D721Med (cell line): ENCODE results near the gene TIPRL.
"Not testable (repeated sequence)": the region's sequence is repeated elsewhere in the genome, so short reads cannot be mapped to it uniquely, and the experiment has no call there.

Experiments
- DNase-seq: peaks from one replicate; pipeline ENCODE4 v3.0.0; 2011; ENCODE audit warnings: low spot score; ENCODE audit not compliant: insufficient read length
- FAIRE-seq: peaks from 2 replicates; lab custom pipeline; 2011; peaks lifted over from hg19 to GRCh38; lab: Jason Lieb, UNC
- TF ChIP-seq, protein P1 (sequence below): IDR thresholded peaks from 2 replicates; pipeline ENCODE4 v1.5.1; 2012; ENCODE audit warnings: mild to moderate bottlenecking, control low read depth; ENCODE audit not compliant: insufficient read depth; ENCODE audit errors: missing control alignments

The TIPRL gene

DNA sequence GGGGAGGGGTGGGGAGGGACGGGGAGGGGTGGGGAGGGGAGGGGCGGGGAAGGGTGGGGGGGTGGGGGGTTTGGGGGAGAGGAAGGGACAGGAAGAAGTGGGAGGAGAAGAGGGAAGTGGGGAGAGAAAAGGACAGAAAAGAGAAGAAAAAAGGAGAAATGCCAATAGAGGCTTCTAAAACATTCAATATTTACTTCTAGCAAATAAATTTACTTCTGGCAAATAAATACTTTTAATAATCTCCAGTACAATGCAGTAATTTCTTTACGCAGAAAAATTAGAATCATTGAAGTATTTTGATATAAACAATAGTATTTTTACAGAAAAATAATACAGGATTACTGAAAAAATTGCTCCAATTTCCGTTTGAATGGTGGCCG is 32.6 kb upstream of the TIPRL start:
- FAIRE-seq, result no peak
- TF ChIP-seq, protein P1, sequence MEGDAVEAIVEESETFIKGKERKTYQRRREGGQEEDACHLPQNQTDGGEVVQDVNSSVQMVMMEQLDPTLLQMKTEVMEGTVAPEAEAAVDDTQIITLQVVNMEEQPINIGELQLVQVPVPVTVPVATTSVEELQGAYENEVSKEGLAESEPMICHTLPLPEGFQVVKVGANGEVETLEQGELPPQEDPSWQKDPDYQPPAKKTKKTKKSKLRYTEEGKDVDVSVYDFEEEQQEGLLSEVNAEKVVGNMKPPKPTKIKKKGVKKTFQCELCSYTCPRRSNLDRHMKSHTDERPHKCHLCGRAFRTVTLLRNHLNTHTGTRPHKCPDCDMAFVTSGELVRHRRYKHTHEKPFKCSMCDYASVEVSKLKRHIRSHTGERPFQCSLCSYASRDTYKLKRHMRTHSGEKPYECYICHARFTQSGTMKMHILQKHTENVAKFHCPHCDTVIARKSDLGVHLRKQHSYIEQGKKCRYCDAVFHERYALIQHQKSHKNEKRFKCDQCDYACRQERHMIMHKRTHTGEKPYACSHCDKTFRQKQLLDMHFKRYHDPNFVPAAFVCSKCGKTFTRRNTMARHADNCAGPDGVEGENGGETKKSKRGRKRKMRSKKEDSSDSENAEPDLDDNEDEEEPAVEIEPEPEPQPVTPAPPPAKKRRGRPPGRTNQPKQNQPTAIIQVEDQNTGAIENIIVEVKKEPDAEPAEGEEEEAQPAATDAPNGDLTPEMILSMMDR, result no peak
- no peak for DNase-seq

DNA sequence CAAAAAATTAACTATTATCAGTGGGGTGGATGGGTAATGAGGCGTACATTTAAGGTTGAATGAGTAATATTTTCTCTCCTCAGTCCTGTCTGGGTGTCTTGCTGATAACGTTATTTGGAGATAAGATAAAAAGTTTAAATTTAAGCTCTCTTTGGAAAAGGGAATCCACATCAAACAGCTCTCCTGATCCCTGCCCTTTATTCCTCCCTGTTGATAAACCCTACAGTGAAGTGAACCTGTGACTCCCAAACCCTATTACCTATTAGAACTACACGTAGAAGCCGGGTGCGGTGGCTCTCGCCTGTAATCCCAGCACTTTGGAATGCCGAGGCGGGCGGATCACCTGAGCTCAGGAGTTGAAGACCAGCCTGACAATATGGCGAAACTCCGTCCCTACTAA is 32.1 kb upstream of the TIPRL start:
- FAIRE-seq (no peak), DNase-seq (no peak)
- TF ChIP-seq, protein P1, result no peak

DNA sequence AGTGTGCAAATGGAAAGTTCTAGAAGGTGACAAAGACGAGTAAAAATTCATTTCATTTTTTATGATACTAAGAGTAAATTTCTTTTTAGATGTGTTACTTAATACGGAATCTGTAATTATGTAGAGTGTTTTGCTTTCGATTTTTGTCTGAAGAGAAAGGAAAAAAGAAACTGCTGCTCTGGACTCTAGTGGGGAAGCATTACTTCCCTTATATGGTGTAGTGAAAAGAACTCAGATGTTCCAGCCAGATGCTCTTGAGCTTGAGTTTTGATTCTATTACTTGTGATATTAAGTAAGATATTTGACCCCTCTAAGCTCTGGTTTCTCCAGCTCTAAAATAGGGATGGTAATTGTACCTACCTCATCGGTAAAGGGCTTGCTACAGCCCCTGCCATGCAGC is 29.8 kb upstream of the TIPRL start:
- FAIRE-seq (no peak), DNase-seq (no peak)
- TF ChIP-seq, protein P1, result no peak

DNA sequence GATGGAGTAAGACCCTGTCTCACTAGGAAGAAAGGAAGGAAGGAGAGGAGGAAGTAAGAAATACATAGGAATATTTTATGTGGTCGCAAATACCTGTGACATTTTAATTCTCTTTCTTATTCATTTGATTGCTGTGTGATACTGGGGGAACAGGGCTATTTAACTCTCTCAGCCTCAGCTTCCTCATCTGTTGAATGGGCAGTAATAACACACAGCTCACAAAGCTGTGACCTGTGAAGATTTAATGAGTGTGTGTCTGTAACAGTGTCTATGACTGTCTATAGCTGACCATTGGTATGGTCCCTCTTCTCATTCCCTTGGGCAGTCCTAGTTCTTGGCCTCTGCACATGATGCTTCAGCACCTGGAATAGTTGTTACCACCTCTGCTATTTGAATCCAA is 28.5 kb upstream of the TIPRL start:
- TF ChIP-seq, protein P1, result no peak
- no peak for FAIRE-seq

DNA sequence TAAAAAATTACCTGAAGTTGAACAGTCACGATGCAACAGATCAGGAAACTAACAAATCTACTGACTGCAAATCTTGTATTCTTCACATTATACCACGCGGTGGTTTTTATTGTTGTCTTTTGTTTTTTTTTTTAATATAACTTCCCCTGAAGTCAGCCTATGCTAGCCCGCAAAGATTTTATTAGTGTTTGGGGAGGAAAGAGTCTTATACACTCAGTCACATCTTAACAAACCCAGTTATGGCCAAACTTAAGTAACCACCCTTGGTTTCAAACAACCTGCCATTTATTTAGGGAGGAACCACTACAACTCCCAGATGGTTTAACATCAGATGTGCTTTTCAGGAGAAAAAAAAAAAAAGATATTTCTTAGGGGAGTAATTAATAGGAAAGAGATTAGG is 26.8 kb upstream of the TIPRL start:
- TF ChIP-seq, protein P1, result no peak
- no peak for FAIRE-seq
- no peak for DNase-seq

More for the DNA sequence above, 28.5 kb upstream of the TIPRL start:
- DNase-seq, result no peak

DNA sequence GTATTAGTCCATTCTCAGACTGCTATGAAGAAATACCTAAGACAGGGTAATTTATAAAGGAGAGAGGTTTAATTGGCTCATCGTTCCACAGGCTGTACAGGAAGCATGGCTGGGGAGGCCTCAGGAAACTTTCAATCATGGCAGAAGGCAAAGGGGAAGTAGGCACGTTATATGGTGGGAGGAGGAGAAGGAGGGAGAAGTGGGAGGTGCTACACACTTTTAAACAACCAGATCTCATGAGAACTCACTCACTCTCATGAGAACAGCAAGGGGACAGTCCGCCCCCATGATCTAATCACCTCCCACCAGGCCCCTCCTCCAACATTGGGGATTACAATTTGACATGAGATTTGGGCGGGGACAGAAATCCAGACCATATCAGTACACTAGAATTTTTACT is 24.1 kb upstream of the TIPRL start:
- DNase-seq, FAIRE-seq: not testable (repeated sequence)

DNA sequence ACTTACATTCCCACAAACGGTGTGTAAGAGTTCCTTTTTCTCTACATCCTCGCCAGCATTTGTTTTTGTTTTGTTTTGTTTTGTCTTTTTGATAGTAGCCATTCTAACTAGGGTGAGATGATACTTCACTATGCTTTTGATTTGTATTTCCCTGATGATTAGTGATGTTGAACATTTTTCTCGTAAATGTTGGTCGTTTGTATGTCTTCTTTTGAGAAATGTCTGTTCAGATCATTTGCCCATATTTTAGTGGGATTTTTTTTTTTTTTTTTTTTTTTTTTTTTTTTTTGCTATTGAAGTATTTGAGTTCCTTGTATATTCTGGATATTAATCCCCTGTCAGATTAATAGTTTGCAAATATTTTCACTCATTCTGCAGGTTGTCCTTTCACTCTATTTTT is 22.9 kb upstream of the TIPRL start:
- DNase-seq (no peak), FAIRE-seq (peak; percentile 55)
- TF ChIP-seq, protein P1, result no peak

DNA sequence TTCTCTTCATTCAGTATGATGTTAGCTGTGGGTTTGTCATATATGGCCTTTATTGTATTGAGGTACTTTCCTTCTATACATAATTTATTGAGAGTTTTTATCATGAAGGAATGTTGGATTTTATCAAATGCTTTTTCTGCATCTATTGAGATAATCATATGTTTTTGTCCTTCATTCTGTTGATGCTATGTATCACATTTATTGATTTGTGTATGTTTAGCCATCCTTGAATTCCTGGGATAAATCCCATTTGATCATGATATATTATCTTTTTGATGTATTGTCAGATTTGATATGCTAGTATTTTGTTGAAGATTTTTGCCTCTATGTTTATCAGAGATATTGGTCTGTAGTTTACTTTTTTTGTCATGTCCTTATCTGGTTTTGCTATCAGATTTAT is 21.1 kb upstream of the TIPRL start:
- FAIRE-seq, result no peak
- TF ChIP-seq, protein P1, result no peak
- DNase-seq, result no peak
